Left ventricle myocardium inferior (tissue), 1 donor: ENCODE data around the gene CRTC1. TPM values are rescaled to one million over a fixed set of nuclear protein-coding genes. Genes with fewer than 3 reads are reported as not detected.
A peak's percentile ranks its signal among the peaks of the same experiment; 100 is the strongest.

ENCODE experiments used
- DNase-seq: peaks from one replicate; pipeline ENCODE4 v3.0.0-alpha.2; 2020
- H3K27ac ChIP-seq: fragments of 200-600 bp; replicated peaks from 2 replicates; pipeline ENCODE4 v1.8.0; 2021
- H3K27me3 ChIP-seq: fragments of 200-600 bp; 2 replicates; pipeline ENCODE4 v1.8.0; 2021; ENCODE audit warnings: low read depth
- H3K36me3 ChIP-seq: fragments of 200-600 bp; 2 replicates; pipeline ENCODE4 v1.8.0; 2021
- H3K4me1 ChIP-seq: fragments of 200-600 bp; 2 replicates; pipeline ENCODE4 v1.8.0; 2021
- H3K4me3 ChIP-seq: fragments of 200-600 bp; 2 replicates; pipeline ENCODE4 v1.8.0; 2021; ENCODE audit warnings: mild to moderate bottlenecking, moderate library complexity
- H3K9me3 ChIP-seq: fragments of 200-600 bp; replicated peaks from 2 replicates; pipeline ENCODE4 v1.8.0; 2021
- CTCF ChIP-seq: fragments of 200-600 bp; IDR thresholded peaks from 2 replicates; pipeline ENCODE4 v1.8.0; 2021; ENCODE audit warnings: antibody characterized with exemption, mild to moderate bottlenecking, borderline replicate concordance
- intact Hi-C: fragments of 100-400 bp; cut with micrococcal nuclease; formaldehyde crosslinking; loops from one replicate; pipeline ENCODE4 v1.11.0; 2022
- total RNA-seq: library from RNA; stranded (reverse); fragmentation: NEBNext Ultra II Directional; extraction: Animal tissue kit (Norgen Biotek cat#: 25700); gene quantifications from one replicate; pipeline ENCODE4 v1.2.1, GENCODE V29; 2021
- donor health status: DM: no; HTN: yes; CAD: no; lungs with severe emphysema.

The CRTC1 gene
- total RNA-seq, 1 donor from 2014 or later, result 9.7 TPM

DNA sequence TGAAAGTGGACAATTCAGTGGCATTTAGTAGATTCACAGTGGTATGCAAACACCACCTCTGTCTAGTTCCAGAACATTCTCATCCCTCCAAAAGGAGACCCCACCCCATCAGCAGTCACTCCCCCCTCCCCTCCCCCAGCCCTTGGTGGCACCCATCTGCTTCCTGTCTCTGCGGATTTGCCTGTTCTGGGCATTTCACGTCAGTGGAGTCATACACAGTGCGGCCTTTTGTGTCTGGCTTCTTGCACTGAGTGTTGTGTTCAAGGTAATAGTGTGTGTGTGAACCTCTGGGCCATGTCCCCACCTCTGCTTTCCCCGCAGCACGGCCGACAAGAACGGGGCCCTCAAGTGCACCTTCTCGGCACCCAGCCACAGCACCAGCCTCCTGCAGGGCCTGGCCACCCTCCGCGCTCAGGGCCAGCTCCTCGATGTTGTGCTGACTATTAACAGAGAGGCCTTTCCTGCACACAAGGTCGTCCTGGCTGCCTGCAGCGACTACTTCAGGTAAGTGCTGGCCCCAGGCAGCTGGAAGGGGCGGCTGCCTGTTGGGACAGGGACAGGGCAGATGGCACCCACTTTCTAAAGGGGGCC is 19.4 kb upstream of the CRTC1 start:
- no peak overlapping the region for H3K4me3 ChIP-seq
- peaks cover 39% of the 10 kb centered on the region for H3K36me3 ChIP-seq
- TF ChIP-seq CTCF, result no peak
- H3K9me3 ChIP-seq, result no peaks in the 10 kb centered on the region
- DNase-seq, result no peak
- peaks cover 37% of the 10 kb centered on the region for H3K4me1 ChIP-seq
- no peaks in the 10 kb centered on the region for H3K27me3 ChIP-seq
- intact Hi-C loops, result no loop called here
- H3K27ac ChIP-seq, result no peak overlapping the region

- no peaks in the 10 kb centered on the region for H3K9me3 ChIP-seq
- intact Hi-C loops, result no loop called here
- H3K4me1 ChIP-seq, result peaks cover 19% of the 10 kb centered on the region
- H3K4me3 ChIP-seq, result no peak overlapping the region
- no peaks in the 10 kb centered on the region for H3K27me3 ChIP-seq
- DNase-seq, result no peak
- H3K27ac ChIP-seq, result peak overlapping the region; percentile 8
- no peak for TF ChIP-seq CTCF
- H3K36me3 ChIP-seq, result peaks cover 47% of the 10 kb centered on the region
Observed at GRCh38 chr19:18665771-18666202, 17.7 kb upstream of the CRTC1 start.

DNA sequence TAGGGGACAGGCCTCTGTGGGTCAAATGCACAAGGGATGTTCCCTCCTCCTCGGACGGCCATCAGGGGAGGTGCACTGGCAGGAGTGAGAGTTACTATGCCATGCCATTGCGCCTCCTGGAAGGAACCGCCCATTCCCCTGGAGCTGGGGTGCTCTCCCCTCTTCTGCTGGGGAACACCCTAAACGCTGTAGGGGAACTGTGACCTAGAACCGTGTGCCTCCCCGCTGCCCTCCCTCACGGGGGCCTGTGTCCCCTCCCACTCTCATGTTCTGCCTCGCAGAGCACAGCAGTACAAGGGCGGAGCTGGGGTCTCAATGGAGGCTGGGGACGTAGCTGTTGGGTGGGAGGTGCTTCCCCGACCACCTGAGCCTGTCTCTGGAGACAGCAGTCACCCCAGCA is 17.2 kb upstream of the CRTC1 start:
- intact Hi-C loops, result no loop called here
- Histone ChIP-seq H3K36me3 (peaks cover 47% of the 10 kb centered on the region), H3K27me3 (no peaks in the 10 kb centered on the region), H3K4me3 (no peak overlapping the region), H3K4me1 (peaks cover 14% of the 10 kb centered on the region), H3K27ac (no peak overlapping the region), H3K9me3 (no peaks in the 10 kb centered on the region)
- no peak for TF ChIP-seq CTCF
- no peak for DNase-seq

DNA sequence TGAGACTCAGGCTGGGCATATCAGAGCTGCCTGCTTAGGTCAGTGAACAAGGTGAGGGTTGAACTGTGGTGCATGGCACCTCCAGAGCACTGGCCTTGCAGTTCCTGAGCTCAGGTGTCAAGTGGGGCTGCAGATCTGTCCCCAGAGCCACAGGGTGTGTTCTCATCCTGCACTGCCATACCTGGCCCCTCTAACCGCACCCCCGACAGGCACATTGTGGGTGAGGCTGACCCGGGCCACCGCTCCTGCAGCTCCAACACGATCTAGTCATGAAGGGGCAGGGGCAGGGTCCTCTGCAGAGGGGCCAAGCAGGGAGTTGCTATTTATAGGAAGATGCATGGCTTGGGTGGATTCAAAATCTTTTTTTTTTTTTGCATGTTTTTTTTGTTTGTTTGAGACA is 16.7 kb upstream of the CRTC1 start:
- intact Hi-C loops, result no loop called here
- H3K27me3 ChIP-seq, result no peaks in the 10 kb centered on the region
- H3K4me1 ChIP-seq, result peaks cover 13% of the 10 kb centered on the region
- no peaks in the 10 kb centered on the region for H3K9me3 ChIP-seq
- H3K4me3 ChIP-seq, result no peak overlapping the region
- no peak for DNase-seq
- H3K36me3 ChIP-seq, result peaks cover 47% of the 10 kb centered on the region
- no peak for TF ChIP-seq CTCF
- H3K27ac ChIP-seq, result no peak overlapping the region

DNA sequence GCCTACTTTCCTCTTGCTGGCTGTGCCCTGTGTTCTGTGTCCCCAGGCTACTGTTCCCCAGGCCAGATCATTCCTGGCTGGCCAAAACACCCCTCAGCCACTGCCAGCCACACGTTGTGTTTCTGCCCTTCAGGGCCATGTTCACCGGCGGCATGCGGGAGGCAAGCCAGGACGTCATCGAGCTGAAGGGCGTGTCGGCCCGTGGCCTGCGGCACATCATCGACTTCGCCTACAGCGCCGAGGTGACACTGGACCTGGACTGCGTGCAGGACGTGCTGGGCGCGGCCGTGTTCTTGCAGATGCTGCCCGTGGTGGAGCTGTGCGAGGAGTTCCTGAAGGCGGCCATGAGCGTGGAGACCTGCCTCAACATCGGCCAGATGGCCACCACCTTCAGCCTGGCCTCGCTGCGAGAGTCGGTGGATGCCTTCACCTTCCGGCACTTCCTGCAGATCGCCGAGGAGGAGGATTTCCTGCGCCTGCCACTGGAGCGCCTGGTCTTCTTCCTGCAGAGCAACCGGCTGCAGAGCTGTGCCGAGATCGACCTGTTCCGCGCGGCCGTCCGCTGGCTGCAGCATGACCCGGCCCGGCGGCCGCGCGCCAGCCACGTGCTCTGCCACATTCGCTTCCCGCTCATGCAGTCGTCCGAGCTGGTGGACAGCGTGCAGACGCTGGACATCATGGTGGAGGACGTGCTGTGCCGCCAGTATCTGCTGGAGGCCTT is 15.8 kb upstream of the CRTC1 start:
- Histone ChIP-seq H3K4me1 (peaks cover 22% of the 10 kb centered on the region), H3K36me3 (peaks cover 47% of the 10 kb centered on the region), H3K27me3 (no peaks in the 10 kb centered on the region), H3K27ac (no peak overlapping the region), H3K9me3 (no peaks in the 10 kb centered on the region), H3K4me3 (no peak overlapping the region)
- intact Hi-C loops, result no loop called here
- DNase-seq, result no peak
- no peak for TF ChIP-seq CTCF
